GM12878 (cell line): ENCODE measurements around the gene EFCAB8. TPM values are rescaled to one million over a fixed set of nuclear protein-coding genes. Genes with fewer than 3 reads are reported as not detected.

ENCODE experiments used
- ATAC-seq: fragments of 200-7000 bp; cut with Tn5 transposase; 3 replicates; pipeline ENCODE4 v1.9.1; 2020; ENCODE audit warnings: mild to moderate bottlenecking, moderate library complexity
- BruUV-seq: library from RNA; stranded (reverse); fragments of 400-500 nt; replicated peaks from 2 replicates; lab custom pipeline; 2021; lab: Mats Ljungman, UMichigan
- CTCF ChIA-PET: fragments of 300-600 bp; sonication (Branson Sonifier 250); formaldehyde crosslinking; extraction: SDS; loops from one replicate; lab custom pipeline; 2021; ENCODE audit warnings: inconsistent platforms; lab: Yijun Ruan, JAX
- POLR2A ChIA-PET: fragments of 350-600 bp; formaldehyde crosslinking; extraction: SDS; loops from one replicate; lab custom pipeline; 2021; ENCODE audit warnings: inconsistent platforms; lab: Charles Lee
- RAD21 ChIA-PET: fragments of 300-600 bp; sonication (Branson Sonifier 250); formaldehyde crosslinking; loops from one replicate; lab custom pipeline; 2023; ENCODE audit warnings: antibody characterized with exemption; ENCODE audit not compliant: unreplicated experiment; lab: Charles Lee
- SMC1A ChIA-PET: fragments of 300-600 bp; sonication (Branson Sonifier 250); formaldehyde crosslinking; loops from one replicate; lab custom pipeline; 2023; ENCODE audit not compliant: unreplicated experiment, uncharacterized antibody; lab: Charles Lee
- DNase-seq: peaks from one replicate; pipeline ENCODE4 v3.0.0-alpha.2; 2011; ENCODE audit warnings: low read depth, low spot score
- FAIRE-seq: peaks from 3 replicates; lab custom pipeline; 2011; peaks lifted over from hg19 to GRCh38; lab: Jason Lieb, UNC
- H2AFZ ChIP-seq: 2 replicates; pipeline ENCODE4 v1.6.0; 2011; ENCODE audit warnings: low read depth, low read length, control low read depth; ENCODE audit not compliant: control insufficient read depth
- H3K27ac ChIP-seq: 2 replicates; pipeline ENCODE4 v1.5.1; 2011; ENCODE audit warnings: control low read depth; ENCODE audit not compliant: control insufficient read depth, insufficient read depth
- H3K27me3 ChIP-seq, 2 experiments: replicated peaks in 1 of 2; 2 replicates each; pipeline versions ENCODE4 v1.6.0 to v1.6.1; 2011; ENCODE audit warnings: low read length in 1 of 2; ENCODE audit not compliant: control insufficient read depth in 2 of 2, insufficient read depth in 2 of 2
- H3K36me3 ChIP-seq, 2 experiments: 2 replicates each; pipeline ENCODE4 v1.5.1; 2011; ENCODE audit warnings: low read length in 1 of 2; ENCODE audit not compliant: control insufficient read depth in 2 of 2, insufficient read depth in 2 of 2
- H3K4me1 ChIP-seq: 2 replicates; pipeline ENCODE4 v1.6.1; 2011; ENCODE audit warnings: mild to moderate bottlenecking, low read length, moderate library complexity, mixed read lengths; ENCODE audit not compliant: control insufficient read depth, insufficient read depth
- H3K4me2 ChIP-seq: 2 replicates; pipeline ENCODE4 v1.6.0; 2011; ENCODE audit warnings: control low read depth; ENCODE audit not compliant: control insufficient read depth, insufficient read depth
- H3K4me3 ChIP-seq: fragments of 200-600 bp; sonication (generic); 2 replicates; pipeline ENCODE4 v1.5.1; 2016
- H3K79me2 ChIP-seq: 2 replicates; pipeline ENCODE4 v1.6.0; 2011; ENCODE audit warnings: low read length; ENCODE audit not compliant: control insufficient read depth, insufficient read depth
- H3K9ac ChIP-seq: 2 replicates; pipeline ENCODE4 v1.8.0; 2011; ENCODE audit warnings: low read length, control low read depth, mixed read lengths; ENCODE audit not compliant: control insufficient read depth, insufficient read depth
- H3K9me3 ChIP-seq: replicated peaks from 3 replicates; pipeline ENCODE4 v1.5.1; 2011; ENCODE audit warnings: mild to moderate bottlenecking, low read length; ENCODE audit not compliant: control insufficient read depth, insufficient read depth
- H4K20me1 ChIP-seq: 2 replicates; pipeline ENCODE4 v1.6.0; 2011; ENCODE audit not compliant: control insufficient read depth, insufficient read depth
- ASH2L ChIP-seq: fragments of 300-600, 200-600 bp; sonication (generic); IDR thresholded peaks from 2 replicates; pipeline ENCODE4 v1.6.1; 2017; ENCODE audit warnings: low read depth, mild to moderate bottlenecking, borderline replicate concordance
- CHD4 ChIP-seq: fragments of 200-600 bp; sonication (generic); IDR thresholded peaks from 2 replicates; pipeline ENCODE4 v1.6.1; 2016; ENCODE audit warnings: mild to moderate bottlenecking
- ETV6 ChIP-seq, 2 experiments: fragments of 450-650 bp in 1 of 2; IDR thresholded peaks in 1 of 2; conservative IDR thresholded peaks in 1 of 2; 2 replicates each; pipeline ENCODE4 v1.6.1; 2014; ENCODE audit warnings: antibody characterized with exemption in 1 of 2, borderline replicate concordance in 1 of 2, low read depth in 1 of 2, mild to moderate bottlenecking in 1 of 2, moderate library complexity in 1 of 2
- HDAC6 ChIP-seq: fragments of 200-600 bp; sonication (generic); IDR thresholded peaks from one replicate; pipeline ENCODE4 v1.8.0; 2017; ENCODE audit warnings: antibody characterized with exemption; ENCODE audit not compliant: unreplicated experiment
- HDGF ChIP-seq: fragments of 450-650 bp; IDR thresholded peaks from 2 replicates; pipeline ENCODE4 v1.6.1; 2016; ENCODE audit warnings: antibody characterized with exemption
- MEF2B ChIP-seq: fragments of 450-650 bp; IDR thresholded peaks from 2 replicates; pipeline ENCODE4 v1.6.1; 2018; ENCODE audit warnings: mild to moderate bottlenecking, moderate library complexity; ENCODE audit not compliant: partially characterized antibody, poor library complexity, severe bottlenecking
- MXI1 ChIP-seq: fragments of 150-350 bp; IDR thresholded peaks from 2 replicates; pipeline ENCODE4 v1.6.1; 2011; ENCODE audit warnings: low read depth, mild to moderate bottlenecking, inconsistent platforms, low read length, improper control_type of control experiment
- MYB ChIP-seq: fragments of 150-350 bp; IDR thresholded peaks from 2 replicates; pipeline ENCODE4 v1.6.1; 2014; ENCODE audit warnings: mild to moderate bottlenecking, low read depth, low read length, borderline replicate concordance
- NR2C1 ChIP-seq: fragments of 450-650 bp; IDR thresholded peaks from 2 replicates; pipeline ENCODE4 v1.6.1; 2017; ENCODE audit warnings: antibody characterized with exemption, mild to moderate bottlenecking, moderate library complexity
- RELA ChIP-seq: fragments of 450-650 bp; IDR thresholded peaks from 2 replicates; pipeline ENCODE4 v1.8.0; 2014; ENCODE audit warnings: borderline replicate concordance; ENCODE audit not compliant: partially characterized antibody
- SUPT20H ChIP-seq: IDR thresholded peaks from 2 replicates; pipeline ENCODE4 v1.6.1; 2011; ENCODE audit warnings: low read depth, mild to moderate bottlenecking, low read length, moderate library complexity, borderline replicate concordance; ENCODE audit not compliant: control insufficient read depth
- SUZ12 ChIP-seq: fragments of 200-600 bp; sonication (generic); IDR thresholded peaks from one replicate; pipeline ENCODE4 v1.6.1; 2018; ENCODE audit warnings: antibody characterized with exemption, mild to moderate bottlenecking; ENCODE audit not compliant: unreplicated experiment
- ZSCAN29 ChIP-seq: fragments of 450-650 bp; IDR thresholded peaks from 2 replicates; pipeline ENCODE4 v1.6.1; 2017; ENCODE audit warnings: mild to moderate bottlenecking, moderate library complexity
- WGBS: methylation state at CpG from one replicate; pipeline ENCODE4 v1.1.6; 2016; ENCODE audit warnings: low lambda C conversion rate; ENCODE audit not compliant: insufficient replicate concordance, insufficient coverage; ENCODE audit errors: missing lambda C conversion rate; 5-methylcytosine and 5-hydroxymethylcytosine counted together
- in situ Hi-C: fragments of 300-500 bp; cut with MboI; formaldehyde crosslinking; loops from 9 replicates; pipeline ENCODE4 v1.14.3; 2018; ENCODE audit warnings: mixed read lengths
- intact Hi-C: fragments of 100-400 bp; cut with micrococcal nuclease; formaldehyde crosslinking; loops from one replicate; pipeline ENCODE4 v1.14.2; 2022; ENCODE audit not compliant: unreplicated experiment
- polyA plus RNA-seq, 11 experiments: library from polyadenylated mRNA; depleted of rRNA in 4 of 11; unstranded in 6 of 11; stranded (reverse) in 5 of 11; fragments of >200 nt; fragmentation: Nextera tagmentation in 4 of 11; fragmentation: Illumina TruSeq in 1 of 11; extraction: Ambion mirVana in 4 of 11; extraction: Trizol in 1 of 11; gene quantifications; 1 replicate in 1 of 11; 2 replicates in 10 of 11; pipeline versions ENCODE4 v1.2.1 to v1.2.3, GENCODE V29; 2011 to 2016; ENCODE audit warnings: inconsistent platforms in 2 of 11, missing spikeins in 2 of 11, low read depth in 1 of 11
- total RNA-seq, 4 experiments: library from RNA; depleted of rRNA in 3 of 4; stranded (reverse); fragments of >200 nt in 3 of 4; fragmentation: Illumina TruSeq in 1 of 4; extraction: Trizol in 1 of 4; gene quantifications; 2 replicates each; pipeline versions ENCODE4 v1.2.1 to v1.2.3, GENCODE V29; 2013 to 2021
- TF ChIP-seq, protein P1 (sequence below): fragments of 450-650 bp; IDR thresholded peaks from 2 replicates; pipeline ENCODE4 v1.6.1; 2017; ENCODE audit warnings: low read depth, mild to moderate bottlenecking, moderate library complexity
- TF ChIP-seq, protein P2 (sequence below): fragments of 450-650 bp; IDR thresholded peaks from 2 replicates; pipeline ENCODE4 v1.6.1; 2014; ENCODE audit warnings: mild to moderate bottlenecking

Gene EFCAB8
- total and polyA plus RNA-seq, 10 of the 15 experiments (the other 5 are each of a cell fraction or from before 2014, with no cell fraction given): 0.04 to 0.18 (median 0.06) TPM; not detected in 4

DNA sequence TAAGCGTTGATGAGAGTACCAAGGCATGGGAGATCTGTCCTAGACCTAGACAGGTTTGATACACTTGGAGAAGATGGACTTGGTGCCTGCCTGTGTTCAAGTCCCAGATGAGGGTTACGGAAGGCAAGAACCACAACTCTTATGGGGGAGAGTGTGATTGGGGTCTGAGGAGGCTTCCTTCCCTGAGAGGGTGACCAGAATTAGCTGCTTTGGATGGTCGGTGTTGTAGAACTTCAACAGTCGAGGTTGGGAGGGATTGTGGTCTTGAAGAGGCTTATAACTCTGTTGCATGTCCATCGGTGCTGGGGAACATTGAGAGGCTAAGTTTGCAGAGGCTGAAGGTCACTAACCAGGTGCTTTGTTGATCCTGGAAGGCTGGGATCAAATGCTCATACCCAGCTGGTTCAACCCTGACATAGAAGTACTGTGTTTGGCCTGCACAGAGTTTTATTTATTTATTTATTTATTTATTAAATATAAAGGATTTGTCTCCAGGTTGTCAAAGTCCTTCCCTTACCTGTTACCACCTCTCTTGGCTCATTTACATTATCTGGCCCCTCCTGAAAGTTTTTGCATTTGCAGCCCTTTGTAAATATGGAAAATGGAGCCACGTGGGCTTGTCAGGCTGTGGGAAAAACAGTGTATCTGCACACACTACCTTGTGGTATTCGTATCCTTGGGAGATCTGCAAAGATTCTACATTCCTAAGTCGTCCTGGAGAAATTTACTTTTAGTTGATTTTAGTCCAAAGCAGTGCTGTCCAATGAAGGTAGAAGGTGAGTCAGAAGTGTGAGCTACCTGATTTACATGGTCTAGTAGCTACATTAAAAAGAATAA is 15.8 kb upstream of the EFCAB8 start:
- peaks cover 9% of the 10 kb centered on the region for H3K79me2 ChIP-seq

More for the DNA sequence above, 15.8 kb upstream of the EFCAB8 start:
- in situ Hi-C loops (no loop called here), intact Hi-C loops (no loop called here)
- Histone ChIP-seq H3K9me3 (no peaks in the 10 kb centered on the region), H3K9ac (no peak overlapping the region), H2AFZ (no peak overlapping the region), H3K27ac (no peak overlapping the region), H3K4me2 (no peak overlapping the region), H3K27me3 (no peaks in the 10 kb centered on the region), H3K4me3 (no peak overlapping the region), H4K20me1 (no peaks in the 10 kb centered on the region), H3K4me1 (no peaks in the 10 kb centered on the region; the same call in 1 of the 2 replicates), H3K36me3 (peaks cover 23 to 50% of the 10 kb centered on the region in 2 experiments)
- TF ChIP-seq SUZ12 (no peak), HDGF (no peak), MXI1 (no peak), RELA (no peak), ASH2L (no peak), MYB (no peak), ZSCAN29 (no peak), MEF2B (no peak), CHD4 (no peak), NR2C1 (no peak), SUPT20H (no peak), ETV6 (conservative IDR thresholded peaks at IDR 0.05 in 1 of 2, IDR thresholded peaks at IDR 0.05 in 1 of 2; ENCODE audit: borderline replicate concordance in 1 of 2, low read depth in 1 of 2) (no peak), HDAC6 (no peak)
- TF ChIP-seq, protein P1, sequence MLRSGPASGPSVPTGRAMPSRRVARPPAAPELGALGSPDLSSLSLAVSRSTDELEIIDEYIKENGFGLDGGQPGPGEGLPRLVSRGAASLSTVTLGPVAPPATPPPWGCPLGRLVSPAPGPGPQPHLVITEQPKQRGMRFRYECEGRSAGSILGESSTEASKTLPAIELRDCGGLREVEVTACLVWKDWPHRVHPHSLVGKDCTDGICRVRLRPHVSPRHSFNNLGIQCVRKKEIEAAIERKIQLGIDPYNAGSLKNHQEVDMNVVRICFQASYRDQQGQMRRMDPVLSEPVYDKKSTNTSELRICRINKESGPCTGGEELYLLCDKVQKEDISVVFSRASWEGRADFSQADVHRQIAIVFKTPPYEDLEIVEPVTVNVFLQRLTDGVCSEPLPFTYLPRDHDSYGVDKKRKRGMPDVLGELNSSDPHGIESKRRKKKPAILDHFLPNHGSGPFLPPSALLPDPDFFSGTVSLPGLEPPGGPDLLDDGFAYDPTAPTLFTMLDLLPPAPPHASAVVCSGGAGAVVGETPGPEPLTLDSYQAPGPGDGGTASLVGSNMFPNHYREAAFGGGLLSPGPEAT: no peak
- TF ChIP-seq, protein P2, sequence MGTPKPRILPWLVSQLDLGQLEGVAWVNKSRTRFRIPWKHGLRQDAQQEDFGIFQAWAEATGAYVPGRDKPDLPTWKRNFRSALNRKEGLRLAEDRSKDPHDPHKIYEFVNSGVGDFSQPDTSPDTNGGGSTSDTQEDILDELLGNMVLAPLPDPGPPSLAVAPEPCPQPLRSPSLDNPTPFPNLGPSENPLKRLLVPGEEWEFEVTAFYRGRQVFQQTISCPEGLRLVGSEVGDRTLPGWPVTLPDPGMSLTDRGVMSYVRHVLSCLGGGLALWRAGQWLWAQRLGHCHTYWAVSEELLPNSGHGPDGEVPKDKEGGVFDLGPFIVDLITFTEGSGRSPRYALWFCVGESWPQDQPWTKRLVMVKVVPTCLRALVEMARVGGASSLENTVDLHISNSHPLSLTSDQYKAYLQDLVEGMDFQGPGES: no peak
- no TSS peak for BruUV-seq
- RAD21 ChIA-PET: interaction anchor here (0.8 to 1.7 kb wide), 2 partner anchors 14 to 53 kb away, joined by 3 to 4 read pairs; no protein-coding TSS in a partner anchor
- SMC1A ChIA-PET: interaction anchor here (0.7 to 2.9 kb wide), 2 partner anchors 51 to 105 kb away, joined by 3 to 8 read pairs; no protein-coding TSS in a partner anchor
- no peak for DNase-seq
- FAIRE-seq: no peak
- POLR2A ChIA-PET: interaction anchor here (0.7 kb wide), 1 partner anchor 349 kb away, joined by 4 read pairs; no protein-coding TSS in a partner anchor
- ATAC-seq: no peak
- CTCF ChIA-PET: interaction anchor here (1.1 to 2.1 kb wide), 3 partner anchors 13 to 53 kb away, joined by 3 to 6 read pairs (median 4); no protein-coding TSS in a partner anchor
- whole genome bisulfite sequencing: 83% methylated on average over 8 of the region's 8 CpGs
